IgD-negative memory B cell (primary cell): ENCODE results near the gene MAGEB10. TPM values are rescaled to one million over a fixed set of nuclear protein-coding genes. Genes with fewer than 3 reads are reported as not detected.

Experiments
- polyA plus RNA-seq: library from polyadenylated mRNA; unstranded; fragments of 300-500 nt; fragmentation: Illumina TruSeq; gene quantifications from one replicate; pipeline ENCODE4 v1.2.3, GENCODE V29; 2021

Gene MAGEB10
- polyA plus RNA-seq, 1 donor from 2014 or later = not detected

Other genes starting within 250 kb of the MAGEB10 start
- not detected for gene DCAF8L2, start 217.6 kb upstream of the MAGEB10 start, polyA plus RNA-seq
- gene DCAF8L1, start 173.5 kb downstream of the MAGEB10 start, polyA plus RNA-seq = not detected